ENCODE measurements around the gene CARD10. TPM values are rescaled to one million over a fixed set of nuclear protein-coding genes. Genes with fewer than 3 reads are reported as not detected.

Gene CARD10
- polyA plus RNA-seq, 3 donors = 0.03 TPM; not detected in 2

DNA sequence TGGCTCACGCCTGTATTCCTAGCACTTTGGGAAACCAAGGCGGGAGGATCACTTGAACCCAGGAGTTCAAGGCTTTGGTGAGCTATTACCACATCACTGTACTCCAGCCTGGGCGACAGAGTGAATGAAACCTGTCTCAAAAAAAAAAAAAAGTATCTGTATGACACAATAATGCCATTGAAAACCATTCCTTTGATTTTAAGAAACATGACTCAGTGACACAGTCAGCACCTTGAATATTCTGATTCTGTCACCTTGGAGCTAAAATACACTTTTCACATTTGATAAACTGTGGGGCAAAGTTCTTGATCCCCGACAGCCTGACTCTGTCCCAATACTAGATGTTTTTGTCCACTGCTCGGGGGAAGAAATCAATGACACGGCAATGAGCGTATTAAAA is 75.2 kb downstream of the CARD10 start:
- Histone ChIP-seq H3K4me2 (replicated peaks; ENCODE audit: extremely low read depth, low read length, poor library complexity, severe bottlenecking) (no peak overlapping the region), H3K79me2 (ENCODE audit: insufficient read depth, low read length) (no peaks in the 10 kb centered on the region), H3K4me1 (ENCODE audit: control insufficient read depth in 1 of 2, insufficient read depth in 2 of 2, low read length in 2 of 2) (peaks cover 21 to 33% of the 10 kb centered on the region in 2 donors), H4K20me1 (ENCODE audit: insufficient read depth, low read length) (no peaks in the 10 kb centered on the region), H2AFZ (ENCODE audit: insufficient read depth, low read depth, low read length, poor library complexity, severe bottlenecking) (no peak overlapping the region), H3K9ac (ENCODE audit: insufficient read depth, low read length, poor library complexity, severe bottlenecking) (no peak overlapping the region), H3K36me3 (replicated peaks in 1 of 2; ENCODE audit: control insufficient read depth in 1 of 2, insufficient read depth in 2 of 2, low read length in 2 of 2) (no peaks in the 10 kb centered on the region), H3K9me3 (replicated peaks in 1 of 2; ENCODE audit: control insufficient read depth in 1 of 2, insufficient read depth in 1 of 2, low read length in 2 of 2) (peaks cover 5 to 7% of the 10 kb centered on the region in 2 donors), H3K27ac (ENCODE audit: low read depth in 1 of 2, low read length in 2 of 2) (no peak overlapping the region), H3K27me3 (ENCODE audit: control insufficient read depth in 2 of 2, insufficient read depth in 2 of 2, low read length in 2 of 2) (peaks cover 0 to 5% of the 10 kb centered on the region in 2 donors), H3K4me3 (replicated peaks in 1 of 3; ENCODE audit: low read depth in 2 of 3, low read length in 3 of 3) (no peak overlapping the region)
- intact Hi-C loops (cut with micrococcal nuclease) = no loop called here
- H3K27me3 Mint-ChIP-seq (ENCODE audit: low read depth in 3 of 3) = peaks cover 17 to 22% (median 20%) of the 10 kb centered on the region in 3 donors
- peaks cover 3 to 13% (median 12%) of the 10 kb centered on the region in 7 donors for H3K9me3 Mint-ChIP-seq
- TF ChIP-seq, protein P1, sequence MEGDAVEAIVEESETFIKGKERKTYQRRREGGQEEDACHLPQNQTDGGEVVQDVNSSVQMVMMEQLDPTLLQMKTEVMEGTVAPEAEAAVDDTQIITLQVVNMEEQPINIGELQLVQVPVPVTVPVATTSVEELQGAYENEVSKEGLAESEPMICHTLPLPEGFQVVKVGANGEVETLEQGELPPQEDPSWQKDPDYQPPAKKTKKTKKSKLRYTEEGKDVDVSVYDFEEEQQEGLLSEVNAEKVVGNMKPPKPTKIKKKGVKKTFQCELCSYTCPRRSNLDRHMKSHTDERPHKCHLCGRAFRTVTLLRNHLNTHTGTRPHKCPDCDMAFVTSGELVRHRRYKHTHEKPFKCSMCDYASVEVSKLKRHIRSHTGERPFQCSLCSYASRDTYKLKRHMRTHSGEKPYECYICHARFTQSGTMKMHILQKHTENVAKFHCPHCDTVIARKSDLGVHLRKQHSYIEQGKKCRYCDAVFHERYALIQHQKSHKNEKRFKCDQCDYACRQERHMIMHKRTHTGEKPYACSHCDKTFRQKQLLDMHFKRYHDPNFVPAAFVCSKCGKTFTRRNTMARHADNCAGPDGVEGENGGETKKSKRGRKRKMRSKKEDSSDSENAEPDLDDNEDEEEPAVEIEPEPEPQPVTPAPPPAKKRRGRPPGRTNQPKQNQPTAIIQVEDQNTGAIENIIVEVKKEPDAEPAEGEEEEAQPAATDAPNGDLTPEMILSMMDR (IDR thresholded peaks at IDR 0.05) = no peak
- no peak overlapping the region for H3K4me3 Mint-ChIP-seq
- H3K4me1 Mint-ChIP-seq = peaks cover 24% of the 10 kb centered on the region
- H3K27ac Mint-ChIP-seq = no peak overlapping the region
- 86% methylated on average over 6 of the region's 7 CpGs for WGBS (ENCODE audit: insufficient coverage)
- DNase-seq = no peak
- H3K36me3 Mint-ChIP-seq = peaks cover 0 to 2% of the 10 kb centered on the region in 2 donors

DNA sequence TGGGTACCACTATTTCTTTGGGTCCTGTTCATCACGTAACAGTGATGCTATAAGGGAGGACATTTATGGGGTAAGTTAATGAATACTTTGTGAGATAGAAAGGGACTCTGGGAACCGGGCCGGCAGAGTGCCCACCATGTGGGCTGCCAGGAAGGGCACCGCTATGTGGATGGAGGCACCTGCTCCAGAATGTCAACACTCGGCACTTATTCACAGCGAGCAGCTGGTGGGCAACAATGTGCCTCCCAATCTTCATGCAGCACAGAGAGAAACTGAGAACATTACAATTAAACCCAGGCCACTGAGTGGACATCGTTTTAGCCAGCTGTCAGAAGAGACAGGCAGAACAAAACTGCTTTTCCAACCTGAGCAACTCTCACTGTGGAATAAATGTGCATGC is 76.1 kb downstream of the CARD10 start:
- intact Hi-C loops (cut with micrococcal nuclease) = no loop called here
- Mint-ChIP-seq H3K27ac (no peak overlapping the region), H3K4me1 (peaks cover 26% of the 10 kb centered on the region), H3K27me3 (ENCODE audit: low read depth in 3 of 3) (peaks cover 20 to 28% (median 26%) of the 10 kb centered on the region in 3 donors), H3K36me3 (peaks cover 0 to 2% of the 10 kb centered on the region in 2 donors), H3K4me3 (no peak overlapping the region), H3K9me3 (peaks cover 3 to 13% (median 11%) of the 10 kb centered on the region in 7 donors)
- Histone ChIP-seq H3K9me3 (replicated peaks in 1 of 2; ENCODE audit: control insufficient read depth in 1 of 2, insufficient read depth in 1 of 2, low read length in 2 of 2) (peaks cover 5 to 7% of the 10 kb centered on the region in 2 donors), H4K20me1 (ENCODE audit: insufficient read depth, low read length) (no peaks in the 10 kb centered on the region), H3K9ac (ENCODE audit: insufficient read depth, low read length, poor library complexity, severe bottlenecking) (no peak overlapping the region), H3K27ac (ENCODE audit: low read depth in 1 of 2, low read length in 2 of 2) (no peak overlapping the region), H3K27me3 (ENCODE audit: control insufficient read depth in 2 of 2, insufficient read depth in 2 of 2, low read length in 2 of 2) (peaks cover 0 to 9% of the 10 kb centered on the region in 2 donors), H3K4me3 (replicated peaks in 1 of 3; ENCODE audit: low read depth in 2 of 3, low read length in 3 of 3) (no peak overlapping the region), H3K4me1 (ENCODE audit: control insufficient read depth in 1 of 2, insufficient read depth in 2 of 2, low read length in 2 of 2) (peaks cover 21 to 31% of the 10 kb centered on the region in 2 donors), H3K36me3 (replicated peaks in 1 of 2; ENCODE audit: control insufficient read depth in 1 of 2, insufficient read depth in 2 of 2, low read length in 2 of 2) (no peaks in the 10 kb centered on the region), H3K79me2 (ENCODE audit: insufficient read depth, low read length) (no peaks in the 10 kb centered on the region), H2AFZ (ENCODE audit: insufficient read depth, low read depth, low read length, poor library complexity, severe bottlenecking) (no peak overlapping the region), H3K4me2 (replicated peaks; ENCODE audit: extremely low read depth, low read length, poor library complexity, severe bottlenecking) (no peak overlapping the region)
- WGBS (ENCODE audit: insufficient coverage) = 100% methylated on average over 5 of the region's 7 CpGs
- no peak for DNase-seq
- TF ChIP-seq, protein P1 (IDR thresholded peaks at IDR 0.05) = no peak
